Stimulated activated CD4-positive, alpha-beta T cell treated with anti-CD3 and anti-CD28 coated beads, Interleukin-1b, Interleukin-23, amount 100 ng/mL, for 24 hours (primary cell): ENCODE measurements around the gene TIMP3.
"Not testable (repeated sequence)": the region's sequence is repeated elsewhere in the genome, so short reads cannot be mapped to it uniquely, and the experiment has no call there.

ENCODE experiments used
- DNase-seq, 4 experiments: peaks; one replicate each; pipeline ENCODE4 v3.0.0-alpha.2; 2020; ENCODE audit warnings: low read depth in 4 of 4, low spot score in 1 of 4

TIMP3 gene

DNA sequence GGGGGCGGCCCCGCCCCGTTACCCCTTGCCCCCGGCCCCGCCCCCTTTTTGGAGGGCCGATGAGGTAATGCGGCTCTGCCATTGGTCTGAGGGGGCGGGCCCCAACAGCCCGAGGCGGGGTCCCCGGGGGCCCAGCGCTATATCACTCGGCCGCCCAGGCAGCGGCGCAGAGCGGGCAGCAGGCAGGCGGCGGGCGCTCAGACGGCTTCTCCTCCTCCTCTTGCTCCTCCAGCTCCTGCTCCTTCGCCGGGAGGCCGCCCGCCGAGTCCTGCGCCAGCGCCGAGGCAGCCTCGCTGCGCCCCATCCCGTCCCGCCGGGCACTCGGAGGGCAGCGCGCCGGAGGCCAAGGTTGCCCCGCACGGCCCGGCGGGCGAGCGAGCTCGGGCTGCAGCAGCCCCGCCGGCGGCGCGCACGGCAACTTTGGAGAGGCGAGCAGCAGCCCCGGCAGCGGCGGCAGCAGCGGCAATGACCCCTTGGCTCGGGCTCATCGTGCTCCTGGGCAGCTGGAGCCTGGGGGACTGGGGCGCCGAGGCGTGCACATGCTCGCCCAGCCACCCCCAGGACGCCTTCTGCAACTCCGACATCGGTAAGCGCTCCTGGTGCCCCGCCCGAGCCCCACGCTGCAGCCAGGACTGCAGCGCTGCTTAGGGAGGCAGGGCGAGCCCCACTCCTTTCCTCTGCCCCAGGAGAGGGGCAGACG, at the start of gene TIMP3:
Gene TIMP3 (plus strand): TSS at position 169 of the 700 bp plus-strand sequence. CDS start 297 bp downstream, at position 466.
- DNase-seq = peak in 1 of 4 experiments; percentile 12

DNA sequence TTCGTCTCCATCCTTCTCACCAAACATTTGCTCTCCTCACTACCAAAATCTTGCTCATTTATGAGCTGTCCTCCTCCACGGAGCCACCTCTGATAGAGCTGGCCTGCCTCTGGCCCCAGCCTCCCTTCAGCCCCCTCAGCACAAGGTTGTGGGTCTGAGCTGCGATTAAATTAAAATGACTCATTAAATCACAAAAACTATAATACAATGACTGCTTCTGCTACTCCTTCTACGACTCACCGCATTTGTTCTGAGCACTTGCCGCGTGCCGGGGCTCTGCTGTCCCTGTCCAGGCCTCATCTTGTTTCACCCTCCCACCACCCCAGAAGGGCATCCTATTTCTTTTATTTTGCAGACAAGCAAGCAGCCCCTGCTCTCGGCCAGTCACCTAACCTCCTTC, 49.2 kb upstream of the TIMP3 start:
- no peak for DNase-seq

DNA sequence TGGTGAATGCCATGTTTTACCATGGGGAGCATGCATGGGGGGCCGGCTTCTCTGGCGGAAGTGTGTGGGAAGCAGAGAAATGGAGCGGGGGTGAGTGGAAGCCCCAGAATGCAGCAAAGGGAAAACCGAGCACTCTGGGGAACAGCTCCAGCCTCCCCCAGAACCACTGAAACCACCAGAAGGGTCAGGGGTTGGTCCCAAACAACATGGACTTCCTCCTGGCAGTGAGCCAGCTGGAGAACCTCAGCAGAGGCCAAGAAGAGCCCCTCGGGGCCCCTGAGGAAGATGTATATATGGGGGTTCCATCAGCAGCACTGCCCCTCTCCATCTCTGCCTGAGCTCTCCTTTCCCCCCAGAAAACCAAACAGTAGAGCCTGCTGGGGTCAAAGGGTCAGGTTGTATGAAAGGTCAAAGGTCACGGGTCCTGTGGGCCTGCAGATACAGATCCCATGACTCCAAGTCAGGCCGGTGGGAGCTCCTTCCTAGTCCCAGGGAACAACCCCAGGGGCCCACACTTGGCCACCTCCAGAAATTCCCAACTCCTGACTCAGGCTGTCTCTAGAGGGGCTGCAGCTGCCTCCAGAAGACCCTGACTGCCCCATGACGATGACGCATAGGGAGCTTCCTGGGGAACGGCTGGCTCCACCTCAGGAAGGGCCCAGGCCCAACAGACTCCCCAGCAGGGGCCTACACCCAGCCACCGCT, 48.5 kb upstream of the TIMP3 start:
- no peak for DNase-seq

DNA sequence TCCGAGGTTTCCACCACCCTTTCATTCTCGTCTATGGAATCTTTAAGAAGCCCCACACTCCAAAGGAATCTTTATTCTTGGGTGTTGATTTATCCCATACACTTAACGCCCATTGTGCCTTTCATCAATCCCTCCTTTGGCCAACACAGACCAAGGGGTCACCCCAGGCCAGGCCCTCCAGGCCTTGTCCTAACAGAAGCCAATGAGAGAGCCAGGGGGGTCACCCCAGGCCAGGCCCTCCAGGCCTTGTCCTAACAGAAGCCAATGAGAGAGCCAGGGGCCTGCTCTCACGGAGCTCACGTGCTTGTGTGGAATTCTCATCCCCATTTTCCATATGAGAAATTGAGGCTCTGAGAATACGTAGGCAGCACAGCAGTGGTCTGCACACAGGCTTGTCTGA, 47.9 kb upstream of the TIMP3 start:
- DNase-seq = no peak

DNA sequence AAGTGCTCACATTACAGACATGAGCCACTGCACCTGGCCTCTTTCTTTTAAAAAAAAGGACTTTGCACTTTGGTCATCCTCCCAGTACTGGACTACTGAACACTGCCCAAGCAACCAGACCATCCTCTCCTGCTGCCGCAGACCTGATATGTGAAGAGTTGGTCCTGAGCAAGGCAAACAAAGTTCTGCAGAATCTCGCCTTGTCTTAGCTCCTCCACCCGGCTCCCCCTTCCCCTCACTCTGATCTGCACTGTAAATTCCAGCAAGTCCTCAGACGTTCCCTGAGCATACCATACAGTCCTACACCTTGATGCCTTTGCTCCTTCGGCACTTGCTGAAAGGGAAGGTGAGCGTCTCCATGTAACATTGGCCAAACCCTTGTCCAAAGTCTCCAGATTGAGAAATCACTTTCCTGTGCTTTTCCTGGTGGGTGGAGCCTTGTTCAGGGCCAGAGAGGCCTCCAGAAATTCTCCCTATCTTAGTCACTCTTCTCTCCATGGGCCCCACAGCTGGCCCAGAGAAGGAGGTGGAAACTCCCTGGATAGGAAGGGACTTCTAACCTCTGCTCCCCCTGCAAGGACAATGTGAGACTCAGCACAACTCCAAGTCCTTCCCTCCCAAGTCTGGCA, 47.0 kb upstream of the TIMP3 start:
- DNase-seq = no peak

DNA sequence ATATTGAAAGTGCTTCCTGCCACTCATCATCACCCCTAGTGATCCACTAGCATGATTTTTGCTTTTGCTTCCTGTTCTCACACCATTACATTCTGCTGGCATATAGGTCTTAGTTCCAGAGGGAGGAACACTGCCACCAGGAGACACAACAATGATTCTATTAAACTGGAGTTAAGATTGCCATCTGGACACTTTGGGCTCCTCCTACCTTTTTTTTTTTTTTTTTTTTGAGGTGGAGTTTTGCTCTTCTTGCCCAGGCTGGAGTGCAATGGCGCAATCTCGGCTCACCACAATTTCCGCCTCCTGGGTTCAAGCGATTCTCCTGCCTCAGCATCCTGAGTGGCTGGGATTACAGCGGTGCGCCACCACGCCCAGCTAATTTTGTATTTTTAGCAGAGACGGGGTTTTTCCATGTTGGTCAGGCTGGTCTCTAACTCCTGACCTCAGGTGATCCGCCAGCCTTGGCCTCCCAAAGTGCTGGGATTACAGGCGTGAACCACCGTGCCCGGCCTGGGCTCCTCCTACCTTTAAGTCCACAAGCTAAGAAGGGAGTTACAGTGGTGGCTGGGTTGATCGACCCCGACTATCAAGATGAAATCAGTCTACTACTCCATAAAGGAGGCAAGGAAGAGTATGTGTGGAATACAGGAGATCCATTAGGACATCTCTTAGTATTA, 44.3 kb upstream of the TIMP3 start:
- not testable (repeated sequence) for DNase-seq

DNA sequence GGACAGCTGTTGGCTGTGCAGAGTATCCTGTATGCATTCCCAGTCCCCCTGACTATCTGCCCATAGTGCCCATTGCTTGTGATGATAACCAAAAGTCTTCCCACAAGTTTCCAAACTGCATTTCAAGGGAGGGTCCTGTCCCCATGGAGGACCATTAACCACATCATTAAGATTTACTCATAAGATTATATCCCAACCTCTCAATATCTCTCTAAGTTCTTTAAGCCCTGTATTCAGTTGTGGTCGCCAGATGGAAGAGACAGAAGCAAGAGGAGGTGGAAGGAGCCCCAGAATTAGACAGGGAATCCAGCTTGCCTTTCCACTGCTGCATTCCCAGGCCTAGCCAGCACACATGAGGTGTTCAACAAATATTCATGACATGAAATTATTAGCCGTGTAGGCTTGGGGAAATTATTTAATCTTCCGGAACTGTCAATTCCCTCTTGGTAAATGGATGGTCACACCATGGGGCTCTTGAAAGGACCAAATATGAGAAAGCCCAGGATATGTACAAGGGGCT, 42.6 kb upstream of the TIMP3 start:
- no peak for DNase-seq

DNA sequence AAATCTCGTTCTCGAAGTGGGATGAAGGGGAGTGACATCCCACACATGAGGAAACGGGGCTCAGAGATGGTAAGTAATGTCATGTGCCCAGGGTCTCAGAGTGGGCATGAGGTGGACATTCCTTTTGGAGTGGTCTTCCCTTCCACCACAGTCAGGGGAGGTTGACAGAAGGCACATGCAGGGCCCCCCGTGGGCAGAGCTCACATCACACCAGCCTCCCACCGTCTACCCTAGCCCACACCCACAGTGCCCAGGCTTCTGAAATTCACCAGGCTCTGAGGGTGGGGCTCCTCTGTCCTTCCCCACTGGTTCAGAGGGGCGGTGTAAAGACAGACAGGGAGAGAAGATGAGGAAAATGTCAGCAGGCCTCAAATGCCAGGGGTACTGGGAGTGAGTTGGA, 41.1 kb upstream of the TIMP3 start:
- no peak for DNase-seq

DNA sequence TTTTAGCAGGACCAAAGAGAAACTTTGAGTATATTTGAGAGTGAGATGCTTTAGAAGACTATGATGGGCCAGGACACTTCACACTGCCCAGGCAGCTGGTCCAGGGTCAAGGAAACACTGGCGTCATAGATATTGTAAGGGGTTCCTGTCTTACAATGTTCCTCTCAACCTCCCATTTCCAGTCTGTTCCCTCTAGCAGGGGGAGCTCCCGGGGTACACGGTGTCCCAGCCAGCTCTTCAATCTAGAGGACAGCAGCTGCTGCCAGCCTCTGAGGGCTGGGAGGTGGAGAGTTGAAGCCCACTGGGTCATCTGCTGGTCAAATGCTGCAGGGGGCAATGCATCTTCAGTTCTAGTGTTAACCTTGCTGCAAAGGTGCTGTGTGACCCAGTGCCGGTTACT, 40.7 kb upstream of the TIMP3 start:
- DNase-seq = no peak

DNA sequence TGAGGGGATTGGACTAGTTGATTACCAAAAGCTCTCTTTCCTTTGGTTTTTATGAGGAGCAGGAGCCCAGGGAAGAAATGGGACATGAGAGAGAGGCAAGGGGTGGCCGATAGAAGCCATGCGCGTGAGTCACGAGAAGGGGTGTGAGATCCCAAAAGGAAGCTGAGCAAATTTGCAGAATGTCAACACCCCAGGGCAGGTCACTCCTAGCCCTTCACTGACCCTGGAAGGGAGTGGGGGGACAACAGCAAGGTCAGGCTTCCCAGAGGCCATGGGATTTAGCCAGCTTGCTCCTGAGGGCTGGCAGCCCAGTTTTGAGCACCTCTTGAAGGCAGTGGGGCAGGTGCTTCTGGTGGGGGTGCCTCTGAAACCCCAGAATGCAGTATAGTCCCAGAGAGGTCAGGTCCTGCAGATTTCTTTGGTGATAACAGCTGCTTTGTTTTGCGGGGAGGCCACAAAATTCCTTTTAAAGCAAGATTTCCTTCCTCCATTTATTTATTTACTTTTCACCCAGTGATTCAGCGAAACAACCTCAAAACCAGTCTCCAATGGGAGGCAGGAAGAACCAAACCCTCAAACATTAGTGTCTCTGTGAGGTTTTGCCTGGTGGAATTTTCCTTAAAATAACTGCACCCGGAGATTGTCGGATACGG, 40.1 kb upstream of the TIMP3 start:
- DNase-seq = no peak

DNA sequence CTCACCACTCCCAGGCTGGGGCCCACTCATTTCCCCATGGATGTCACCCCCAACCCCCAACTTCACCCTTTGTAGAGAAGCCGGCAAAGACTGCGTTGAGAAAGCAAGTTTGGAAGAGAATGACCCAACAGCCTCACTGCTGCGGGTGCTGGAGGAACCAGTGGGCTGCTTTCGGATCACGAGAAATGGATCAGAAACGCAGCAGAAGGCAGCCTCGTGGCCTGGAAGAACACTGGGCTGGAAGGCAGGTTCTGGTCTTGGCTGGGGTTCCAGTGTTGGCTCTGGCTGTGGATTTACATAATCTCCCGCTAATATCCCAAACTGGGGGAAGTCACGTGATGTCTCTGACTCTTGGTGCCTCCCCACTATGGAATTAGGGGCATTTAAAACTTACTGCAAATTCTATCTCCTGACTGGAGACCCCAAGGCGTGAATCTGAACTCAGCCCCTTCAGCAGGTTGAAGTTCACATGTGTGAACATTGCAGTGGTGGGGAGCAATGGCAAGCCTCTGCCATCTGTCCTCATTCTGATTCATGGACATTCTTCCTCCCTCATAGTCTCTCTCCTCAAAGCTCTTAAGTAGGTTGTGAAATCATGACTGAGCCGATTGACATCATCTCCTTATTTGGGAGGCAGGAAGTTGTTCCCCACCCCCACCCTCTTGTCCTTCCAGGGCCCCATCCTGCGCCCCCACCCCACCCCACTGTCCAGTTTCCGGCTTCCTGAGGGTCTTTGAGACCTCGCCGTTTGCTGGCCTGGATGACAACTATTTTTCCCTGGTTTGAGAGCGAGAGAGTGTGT, 37.0 kb upstream of the TIMP3 start:
- DNase-seq = no peak

DNA sequence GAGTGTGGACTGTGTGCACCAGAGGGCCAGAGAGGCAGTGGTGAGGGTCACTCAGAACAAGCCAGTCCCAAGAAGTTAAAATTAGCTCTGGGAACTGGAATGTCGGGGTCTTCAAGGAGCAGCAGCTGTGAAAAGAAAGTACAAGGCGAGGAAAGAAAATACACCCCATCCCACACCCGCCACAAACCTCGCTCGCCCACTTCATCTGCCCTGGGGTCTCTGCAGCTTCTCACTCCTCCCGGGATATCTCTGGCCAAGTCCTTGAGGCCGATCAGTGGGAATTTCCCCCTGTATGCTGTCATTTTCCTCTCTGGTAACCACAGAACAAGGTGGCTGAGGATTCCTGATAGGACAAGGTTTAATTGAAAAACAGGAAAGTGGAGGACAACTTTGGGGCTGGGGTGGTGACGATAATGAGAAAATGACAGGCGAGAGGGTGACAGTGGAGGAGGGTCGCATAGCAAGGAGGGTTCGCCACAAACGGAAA, 36.3 kb upstream of the TIMP3 start:
- DNase-seq = no peak

DNA sequence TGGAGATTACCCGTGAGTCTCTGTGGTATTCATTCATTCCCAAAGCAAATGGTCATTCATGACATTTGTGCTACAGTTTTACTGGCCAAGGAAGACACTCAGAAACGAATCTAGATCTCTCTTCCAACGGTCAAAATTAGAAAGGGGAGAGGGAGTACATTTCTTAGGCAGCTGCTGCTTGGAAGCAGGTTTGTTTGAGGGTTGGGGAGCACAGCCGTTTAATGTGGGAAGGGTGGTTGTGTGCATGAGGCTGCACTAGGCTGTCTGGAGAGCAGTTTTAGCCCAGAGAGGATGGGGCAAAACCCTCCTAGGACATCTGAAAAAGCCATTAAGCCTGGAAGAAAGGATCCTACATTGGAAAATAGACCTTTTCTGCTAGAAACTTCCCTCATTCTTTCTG, 29.7 kb upstream of the TIMP3 start:
- DNase-seq = no peak

DNA sequence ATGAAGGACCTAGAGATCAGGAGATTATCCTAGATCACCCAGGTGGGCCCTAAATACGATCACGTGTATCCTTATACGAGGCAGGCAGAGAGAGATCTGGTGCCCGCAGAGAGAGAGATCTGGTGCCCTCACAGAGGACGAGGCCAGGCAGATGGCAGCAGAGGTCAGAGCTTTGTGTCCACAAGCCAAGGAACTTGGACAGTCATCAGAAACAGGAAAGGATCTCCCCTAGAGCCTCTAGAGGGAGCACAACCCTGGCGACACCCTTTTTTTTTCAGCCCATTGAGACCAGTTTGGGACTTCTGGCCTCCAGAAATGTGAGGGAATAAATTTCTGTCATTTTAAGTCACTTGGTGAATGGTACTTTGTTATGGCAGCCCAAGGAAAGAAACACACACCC, 25.5 kb upstream of the TIMP3 start:
- DNase-seq = no peak

DNA sequence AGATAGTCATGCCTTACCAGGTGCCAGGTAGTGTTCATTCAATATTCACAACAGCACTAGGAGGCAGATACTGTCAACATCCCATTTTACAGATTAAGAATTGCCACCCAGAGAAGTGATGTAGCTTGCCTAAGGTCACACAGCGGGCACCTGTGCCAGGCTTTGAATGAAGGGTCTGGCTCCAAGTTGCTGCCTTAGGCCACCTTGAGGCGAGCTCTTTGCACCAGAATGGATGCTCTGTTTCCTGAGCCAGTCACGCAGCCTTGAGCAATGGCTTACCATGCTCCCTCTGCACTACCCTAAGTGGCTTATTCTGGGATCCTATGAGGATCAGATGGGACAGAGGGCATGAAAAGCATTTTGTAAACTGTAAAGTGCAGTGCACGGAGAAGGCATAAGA, 25.1 kb upstream of the TIMP3 start:
- no peak for DNase-seq

DNA sequence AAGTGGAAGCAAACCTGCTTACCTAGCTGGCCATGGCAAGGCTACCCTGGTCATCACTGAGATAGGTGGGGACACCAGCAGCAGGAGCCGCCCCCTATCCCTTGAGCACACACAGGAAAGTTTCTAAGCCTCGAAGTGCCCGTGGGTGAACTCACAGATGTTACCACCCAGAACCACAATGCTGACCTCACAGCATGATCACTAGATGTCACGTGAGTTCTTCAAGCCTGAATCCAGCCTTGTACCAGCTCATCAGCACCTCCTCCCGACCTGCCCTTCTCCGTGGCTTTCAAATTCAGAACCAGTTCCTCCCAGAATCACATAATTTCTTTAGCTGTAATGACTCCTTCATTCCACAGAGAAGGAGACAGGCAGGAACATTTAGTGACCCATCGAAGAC, 24.7 kb upstream of the TIMP3 start:
- no peak for DNase-seq

DNA sequence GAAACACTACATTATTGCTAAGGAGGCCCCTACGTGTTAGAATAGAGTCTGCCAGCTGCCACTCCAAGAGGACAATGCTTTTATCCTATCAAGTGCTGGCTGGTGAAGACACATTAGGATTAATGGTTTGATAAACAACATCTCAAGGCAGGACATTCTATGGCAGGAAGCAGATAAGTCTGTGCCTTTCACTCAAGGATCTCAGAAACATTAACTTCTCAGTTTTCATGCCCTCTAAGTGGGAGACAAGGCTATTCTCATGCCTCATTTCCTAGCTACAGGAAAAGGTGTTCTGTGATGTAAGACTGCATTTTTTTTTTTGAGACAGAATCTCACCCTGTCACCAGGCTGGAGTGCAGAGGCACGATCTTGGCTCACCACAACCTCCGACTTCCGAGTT, 23.5 kb upstream of the TIMP3 start:
- no peak for DNase-seq

DNA sequence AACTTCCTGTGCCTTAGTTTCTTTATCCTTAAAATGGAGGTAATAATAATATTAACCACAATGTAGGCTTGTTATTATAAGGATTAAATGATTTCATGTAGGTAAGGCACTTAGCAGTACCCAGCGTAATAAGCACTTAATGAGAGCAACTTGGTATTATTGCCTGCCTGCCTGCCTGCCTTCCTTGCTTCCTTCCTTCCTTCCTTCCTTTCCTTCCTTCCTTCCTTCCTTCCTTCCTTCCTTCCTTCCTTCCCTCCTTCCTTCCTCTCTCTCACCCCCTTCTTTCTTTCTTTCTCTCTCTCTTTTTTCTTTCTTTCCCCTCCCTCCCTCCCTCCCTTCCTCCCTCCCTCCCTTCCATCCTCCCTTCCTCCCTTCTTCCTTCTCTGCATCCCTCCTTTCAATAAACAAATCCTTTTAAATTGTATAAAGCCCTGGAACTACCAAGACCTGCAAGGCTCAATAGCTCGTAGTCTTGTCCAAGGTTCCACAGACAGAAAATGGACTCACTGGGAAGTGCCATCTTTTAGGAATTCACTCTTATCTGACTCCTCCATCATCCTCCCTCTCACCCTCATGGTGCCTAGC, 20.7 kb upstream of the TIMP3 start:
- no peak for DNase-seq

DNA sequence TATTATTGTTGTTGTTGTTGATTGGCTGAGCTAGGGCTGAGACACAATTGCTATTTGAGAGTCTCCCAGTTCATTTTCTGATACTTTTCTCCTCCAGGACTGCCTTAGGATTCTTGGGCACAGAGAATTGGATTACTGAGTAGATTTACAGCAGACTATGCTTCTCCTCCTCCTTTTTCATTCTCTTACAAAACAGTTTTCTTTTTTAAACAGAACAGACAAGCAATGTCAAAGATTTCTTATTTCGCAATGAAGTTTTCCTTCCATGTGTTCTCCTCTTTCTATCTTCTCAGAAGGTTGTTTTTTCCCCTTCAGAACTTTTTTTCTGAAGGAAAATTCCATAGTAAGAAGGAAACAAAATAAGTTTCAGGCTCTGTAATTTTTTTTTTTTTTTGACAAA, 19.8 kb upstream of the TIMP3 start:
- no peak for DNase-seq
